Measurements from ENCODE around the gene FGF8. TPM values are rescaled to one million over a fixed set of nuclear protein-coding genes. Genes with fewer than 3 reads are reported as not detected.

FGF8 gene
- total and polyA plus RNA-seq, 2 of the 4 experiments (the other 2 are of a cell fraction), result 0.17 TPM; not detected in 1

DNA sequence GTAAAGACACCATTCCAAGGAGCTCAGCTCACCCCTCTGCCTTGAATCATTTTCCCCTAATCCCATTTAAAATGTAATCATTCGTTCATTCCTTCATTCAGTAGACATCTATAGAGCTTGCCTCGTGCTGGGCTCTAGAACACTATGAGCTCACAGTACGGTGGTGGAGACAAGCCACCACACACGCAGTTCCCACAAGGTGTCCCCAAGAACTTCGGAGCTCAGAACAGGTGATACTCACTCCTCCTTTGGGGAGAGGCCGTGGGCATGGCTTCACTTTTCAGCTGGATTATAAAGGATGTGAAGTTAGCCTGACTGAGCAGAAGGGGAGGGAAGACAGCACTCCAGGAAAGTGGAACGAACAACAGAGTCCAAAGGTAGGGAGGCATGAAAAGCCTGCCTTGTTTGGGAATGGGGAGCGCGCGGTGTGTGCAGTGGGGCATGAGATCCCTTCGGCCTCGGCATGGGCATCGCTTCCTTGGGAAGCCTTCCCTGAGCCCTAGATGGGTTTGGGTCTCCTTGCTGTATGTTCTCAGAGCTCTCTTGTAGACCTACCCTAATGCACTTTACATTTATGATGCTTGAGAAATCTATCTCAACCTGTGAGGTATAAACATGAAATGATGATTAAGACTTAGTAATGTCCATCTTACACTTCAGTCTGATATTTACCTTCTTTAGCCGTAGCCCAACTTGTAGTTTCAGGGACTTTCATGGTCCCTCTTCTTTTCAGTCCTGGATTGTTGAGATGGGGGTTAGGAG, 43.1 kb upstream of the FGF8 start:
- DNase-seq (no peak), ATAC-seq (ENCODE audit: low read depth) (peak; percentile 30)
- Histone ChIP-seq H3K27me3 (ENCODE audit: control insufficient read depth, insufficient read depth, low read length) (no peaks in the 10 kb centered on the region), H3K14ac (replicated peaks; ENCODE audit: low read depth, low read length) (peak overlapping the region; percentile 90), H2AFZ (replicated peaks; ENCODE audit: low read length, poor library complexity) (peak overlapping the region; percentile 92), H3K36me3 (ENCODE audit: control insufficient read depth, insufficient read depth, low read length) (no peaks in the 10 kb centered on the region), H3K79me1 (ENCODE audit: low read depth in 1 of 2, low read length in 2 of 2) (peaks cover 0 to 14% of the 10 kb centered on the region in 2 experiments; a peak in 3 of 4 replicates), H3K4me2 (ENCODE audit: low read depth, low read length) (peak overlapping the region; percentile 85), H3K27ac (ENCODE audit: insufficient read depth, low read length) (peak overlapping the region; percentile 31), H2BK120ac (ENCODE audit: low read depth, low read length) (peak overlapping the region; percentile 62; the same call in 1 of the 2 replicates), H3K9me3 (ENCODE audit: control insufficient read depth, insufficient read depth, low read length) (no peaks in the 10 kb centered on the region), H2BK15ac (ENCODE audit: low read depth, low read length) (peak overlapping the region; percentile 73), H2BK5ac (ENCODE audit: low read depth, low read length, poor library complexity, severe bottlenecking) (peak overlapping the region; percentile 60), H3K56ac (ENCODE audit: extremely low read depth, insufficient read depth, low read length) (peak overlapping the region; percentile 65), H3K9me1 (ENCODE audit: insufficient read depth, low read length) (peaks cover 7% of the 10 kb centered on the region; the same call in 1 of the 2 replicates), H2AK9ac (replicated peaks; ENCODE audit: low read depth, low read length, poor library complexity) (peak overlapping the region; percentile 59), H3K18ac (ENCODE audit: low read depth, low read length) (peak overlapping the region; percentile 11; the same call in 1 of the 2 replicates), H4K8ac (ENCODE audit: low read depth in 2 of 2, low read length in 2 of 2) (peak overlapping the region; percentile 56 to 89), H3K4me3 (ENCODE audit: insufficient read depth, low read depth, low read length) (peak overlapping the region; percentile 39), H4K5ac (ENCODE audit: low read depth, low read length) (peak overlapping the region; percentile 31), H4K20me1 (ENCODE audit: insufficient read depth, low read length) (peaks cover 42% of the 10 kb centered on the region), H2BK20ac (ENCODE audit: low read depth, low read length) (peak overlapping the region; percentile 36; the same call in 1 of the 2 replicates), H3K23ac (ENCODE audit: low read depth, low read length) (peak overlapping the region; percentile 84), H4K91ac (ENCODE audit: insufficient read depth, low read depth, low read length) (peak overlapping the region; percentile 29), H3K9ac (ENCODE audit: low read depth, low read length) (peak overlapping the region; percentile 68), H2AK5ac (ENCODE audit: low read depth, low read length) (peak overlapping the region; percentile 66), H3K4ac (ENCODE audit: low read depth, low read length) (peak overlapping the region; percentile 89), H3K4me1 (ENCODE audit: control insufficient read depth, insufficient read depth, low read length) (peaks cover 6% of the 10 kb centered on the region)
- ChIA-PET POLR2A (ENCODE audit: unreplicated experiment) (interaction anchor here (0.5 kb wide), 1 partner anchor 862 kb away, joined by 7 read pairs; no protein-coding TSS in a partner anchor), CTCF (interaction anchor here (0.7 to 1.0 kb wide), 2 partner anchors 13 to 127 kb away, joined by 3 read pairs; no protein-coding TSS in a partner anchor)
- TF ChIP-seq MXI1 (IDR thresholded peaks at IDR 0.05; ENCODE audit: borderline replicate concordance, low read depth, low read length), result peak; percentile 33; the same call in 1 of the 2 replicates
- TF ChIP-seq CTCF (conservative IDR thresholded peaks at IDR 0.05; ENCODE audit: low read depth, low read length), result no peak
- no peak for TF ChIP-seq RAD21 (IDR thresholded peaks at IDR 0.05; ENCODE audit: low read length)
- no peak for TF ChIP-seq BHLHE40 (IDR thresholded peaks at IDR 0.05; ENCODE audit: low read depth, low read length)
- no TSS peak for BruUV-seq (replicated peaks)
- intact Hi-C loops (cut with micrococcal nuclease), result no loop called here
- dilution Hi-C loops (cut with HindIII; ENCODE audit: low sequenced_read_pairs, unreplicated experiment), result no loop called here
- 0% methylated on average over 4 of the region's 14 CpGs; no CpG with 5 or more reads in 1 of the 2 experiments for WGBS, 2 experiments (ENCODE audit: extremely low coverage in 2 of 2, insufficient read length in 1 of 2)
- in situ Hi-C loops (cut with MboI; ENCODE audit: low sequenced_read_pairs), result loop anchor here (25.0 kb wide), 1 partner anchor 882 kb away; no protein-coding TSS in a partner anchor
